ENCODE results near the gene MYO1A. TPM values are rescaled to one million over a fixed set of nuclear protein-coding genes. Genes with fewer than 3 reads are reported as not detected.
A peak's percentile ranks its signal among the peaks of the same experiment; 100 is the strongest.

Gene MYO1A
- total and polyA plus RNA-seq, 2 of the 13 experiments (the other 11 are each of a cell fraction or from before 2014, with no cell fraction given) = 5.3 to 6.0 TPM

DNA sequence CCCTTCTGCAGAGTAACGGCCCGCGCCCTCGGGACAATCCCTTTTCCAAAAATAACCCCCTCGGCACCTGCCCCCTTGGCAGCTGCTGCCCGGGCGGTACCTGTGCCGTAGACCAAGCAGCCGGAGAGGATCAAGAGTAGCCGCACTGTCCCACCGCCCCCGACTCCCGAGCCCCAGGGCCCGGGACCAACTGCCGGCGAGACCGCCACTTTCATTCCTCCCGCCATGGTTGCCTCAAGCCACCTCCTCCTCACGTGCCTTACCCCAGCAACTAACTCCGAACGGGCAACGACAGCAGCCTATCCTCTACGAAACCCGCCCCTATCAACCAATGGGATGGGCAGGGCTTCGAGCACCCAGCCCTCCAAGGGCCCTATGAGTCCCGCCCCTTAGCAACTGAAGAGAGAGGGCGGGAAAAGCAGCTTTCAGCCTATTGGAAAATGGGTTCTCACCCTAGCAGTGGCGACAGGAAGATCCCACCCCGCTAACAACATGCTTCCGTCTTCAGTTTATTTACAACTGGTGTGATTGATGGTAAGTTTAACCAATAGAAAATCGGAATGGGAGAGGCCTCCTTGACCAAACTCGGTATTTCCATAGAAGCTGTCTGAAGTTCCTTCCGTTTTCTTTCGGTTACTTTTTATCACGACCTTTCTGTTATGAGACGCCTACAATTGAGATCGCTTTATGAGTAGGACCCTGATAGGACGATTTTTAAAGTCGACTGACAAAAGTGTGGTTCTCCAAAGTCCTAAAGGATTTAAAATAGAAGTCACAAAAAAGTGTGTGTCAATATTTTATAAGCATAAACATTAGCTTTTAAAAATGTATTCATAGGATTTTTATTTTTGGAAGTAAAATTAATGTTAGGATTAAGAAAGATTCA lies 28.8 kb upstream of the MYO1A start, which contains the start of gene NEMP1 (continued):
- TF ChIP-seq, protein P1, sequence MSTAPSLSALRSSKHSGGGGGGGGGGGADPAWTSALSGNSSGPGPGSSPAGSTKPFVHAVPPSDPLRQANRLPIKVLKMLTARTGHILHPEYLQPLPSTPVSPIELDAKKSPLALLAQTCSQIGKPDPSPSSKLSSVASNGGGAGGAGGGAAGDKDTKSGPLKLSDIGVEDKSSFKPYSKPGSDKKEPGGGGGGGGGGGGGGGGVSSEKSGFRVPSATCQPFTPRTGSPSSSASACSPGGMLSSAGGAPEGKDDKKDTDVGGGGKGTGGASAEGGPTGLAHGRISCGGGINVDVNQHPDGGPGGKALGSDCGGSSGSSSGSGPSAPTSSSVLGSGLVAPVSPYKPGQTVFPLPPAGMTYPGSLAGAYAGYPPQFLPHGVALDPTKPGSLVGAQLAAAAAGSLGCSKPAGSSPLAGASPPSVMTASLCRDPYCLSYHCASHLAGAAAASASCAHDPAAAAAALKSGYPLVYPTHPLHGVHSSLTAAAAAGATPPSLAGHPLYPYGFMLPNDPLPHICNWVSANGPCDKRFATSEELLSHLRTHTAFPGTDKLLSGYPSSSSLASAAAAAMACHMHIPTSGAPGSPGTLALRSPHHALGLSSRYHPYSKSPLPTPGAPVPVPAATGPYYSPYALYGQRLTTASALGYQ (CRISPR knock-in tag; IDR thresholded peaks at IDR 0.05) = no peak
- TF ChIP-seq, protein P2, sequence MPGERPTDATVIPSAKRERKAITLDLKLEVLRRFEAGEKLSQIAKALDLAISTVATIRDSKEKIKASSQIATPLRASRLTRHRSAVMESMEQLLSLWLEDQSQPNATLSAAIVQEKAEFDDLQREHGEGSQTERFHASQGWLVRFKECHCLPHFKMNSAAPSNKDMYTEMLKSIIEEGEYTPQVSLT (CRISPR knock-in tag; IDR thresholded peaks at IDR 0.05; ENCODE audit: borderline replicate concordance, low read depth) = no peak
- peak in 1 of 2 experiments; percentile 24; a peak in 1 of 4 replicates for TF ChIP-seq EP300 (IDR thresholded peaks at IDR 0.05; ENCODE audit: low read depth in 2 of 2, low read length in 2 of 2)
- TF ChIP-seq EP300 (CRISPR knock-in tag; IDR thresholded peaks at IDR 0.05; ENCODE audit: borderline replicate concordance) = no peak
- peak; percentile 48; the same call in 1 of the 2 replicates for TF ChIP-seq TAF1 (CRISPR knock-in tag; IDR thresholded peaks at IDR 0.05)
- no peak for TF ChIP-seq ZBTB21 (CRISPR knock-in tag; IDR thresholded peaks at IDR 0.05)
- TF ChIP-seq PHF20 (CRISPR knock-in tag; IDR thresholded peaks at IDR 0.05) = peak; percentile 51; the same call in 1 of the 2 replicates
- TF ChIP-seq, protein P3, sequence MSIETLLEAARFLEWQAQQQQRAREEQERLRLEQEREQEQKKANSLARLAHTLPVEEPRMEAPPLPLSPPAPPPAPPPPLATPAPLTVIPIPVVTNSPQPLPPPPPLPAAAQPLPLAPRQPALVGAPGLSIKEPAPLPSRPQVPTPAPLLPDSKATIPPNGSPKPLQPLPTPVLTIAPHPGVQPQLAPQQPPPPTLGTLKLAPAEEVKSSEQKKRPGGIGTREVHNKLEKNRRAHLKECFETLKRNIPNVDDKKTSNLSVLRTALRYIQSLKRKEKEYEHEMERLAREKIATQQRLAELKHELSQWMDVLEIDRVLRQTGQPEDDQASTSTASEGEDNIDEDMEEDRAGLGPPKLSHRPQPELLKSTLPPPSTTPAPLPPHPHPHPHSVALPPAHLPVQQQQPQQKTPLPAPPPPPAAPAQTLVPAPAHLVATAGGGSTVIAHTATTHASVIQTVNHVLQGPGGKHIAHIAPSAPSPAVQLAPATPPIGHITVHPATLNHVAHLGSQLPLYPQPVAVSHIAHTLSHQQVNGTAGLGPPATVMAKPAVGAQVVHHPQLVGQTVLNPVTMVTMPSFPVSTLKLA (IDR thresholded peaks at IDR 0.05) = peak; percentile 91
- TF ChIP-seq ZKSCAN8 (CRISPR knock-in tag; IDR thresholded peaks at IDR 0.05; ENCODE audit: borderline replicate concordance) = no peak
- no peak for TF ChIP-seq ZNF333 (CRISPR knock-in tag; IDR thresholded peaks at IDR 0.05; ENCODE audit: borderline replicate concordance)
- TF ChIP-seq ZNF883 (CRISPR knock-in tag; IDR thresholded peaks at IDR 0.05; ENCODE audit: not compliant biosample characterization) = peak; percentile 45
- peak; percentile 46; the same call in 1 of the 2 replicates for TF ChIP-seq RXRA (CRISPR knock-in tag; IDR thresholded peaks at IDR 0.05)
- TF ChIP-seq, protein P4, sequence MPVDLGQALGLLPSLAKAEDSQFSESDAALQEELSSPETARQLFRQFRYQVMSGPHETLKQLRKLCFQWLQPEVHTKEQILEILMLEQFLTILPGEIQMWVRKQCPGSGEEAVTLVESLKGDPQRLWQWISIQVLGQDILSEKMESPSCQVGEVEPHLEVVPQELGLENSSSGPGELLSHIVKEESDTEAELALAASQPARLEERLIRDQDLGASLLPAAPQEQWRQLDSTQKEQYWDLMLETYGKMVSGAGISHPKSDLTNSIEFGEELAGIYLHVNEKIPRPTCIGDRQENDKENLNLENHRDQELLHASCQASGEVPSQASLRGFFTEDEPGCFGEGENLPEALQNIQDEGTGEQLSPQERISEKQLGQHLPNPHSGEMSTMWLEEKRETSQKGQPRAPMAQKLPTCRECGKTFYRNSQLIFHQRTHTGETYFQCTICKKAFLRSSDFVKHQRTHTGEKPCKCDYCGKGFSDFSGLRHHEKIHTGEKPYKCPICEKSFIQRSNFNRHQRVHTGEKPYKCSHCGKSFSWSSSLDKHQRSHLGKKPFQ (CRISPR knock-in tag; IDR thresholded peaks at IDR 0.05; ENCODE audit: insufficient replicate concordance) = peak; percentile 8
- TF ChIP-seq, protein P5, sequence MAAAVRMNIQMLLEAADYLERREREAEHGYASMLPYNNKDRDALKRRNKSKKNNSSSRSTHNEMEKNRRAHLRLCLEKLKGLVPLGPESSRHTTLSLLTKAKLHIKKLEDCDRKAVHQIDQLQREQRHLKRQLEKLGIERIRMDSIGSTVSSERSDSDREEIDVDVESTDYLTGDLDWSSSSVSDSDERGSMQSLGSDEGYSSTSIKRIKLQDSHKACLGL (CRISPR knock-in tag; IDR thresholded peaks at IDR 0.05) = peak; percentile 59; the same call in 1 of the 2 replicates
- TF ChIP-seq SRSF9 (IDR thresholded peaks at IDR 0.05; ENCODE audit: borderline replicate concordance, insufficient read depth, low read depth, low read length, poor library complexity, severe bottlenecking) = no peak
- no peak; the same call in 1 of the 2 replicates for TF ChIP-seq BCL6 (CRISPR knock-in tag; IDR thresholded peaks at IDR 0.05)
- TF ChIP-seq RAD21 (CRISPR knock-in tag; IDR thresholded peaks at IDR 0.05) = 0 out of 2 replicates have a peak, but pooled peaks have one; percentile 17
- TF ChIP-seq HNRNPH1 (optimal IDR thresholded peaks at IDR 0.05; ENCODE audit: low read depth, low read length) = no peak
- TF ChIP-seq ETV5 (CRISPR knock-in tag; IDR thresholded peaks at IDR 0.05; ENCODE audit: borderline replicate concordance) = no peak; the same call in 1 of the 2 replicates
- TF ChIP-seq KLF16 (CRISPR knock-in tag; IDR thresholded peaks at IDR 0.05) = peak in 1 of 2 experiments; percentile 44; a peak in 1 of 4 replicates
- TF ChIP-seq NR3C1 (CRISPR knock-in tag; IDR thresholded peaks at IDR 0.05) = no peak
- TF ChIP-seq ZNF766 (CRISPR knock-in tag; IDR thresholded peaks at IDR 0.05; ENCODE audit: borderline replicate concordance) = no peak
- no peak for TF ChIP-seq ZNF224 (CRISPR knock-in tag; IDR thresholded peaks at IDR 0.05)

All from HepG2 (cell line).